CD14-positive monocyte (primary cell): Measurements from ENCODE around the gene MACF1. TPM values are rescaled to one million over a fixed set of nuclear protein-coding genes. Genes with fewer than 3 reads are reported as not detected.

Experiments used
- DNase-seq, 3 donors: peaks; one replicate each; pipeline ENCODE4 v3.0.0-alpha.2; 2011 to 2022
- H2AFZ ChIP-seq: 2 replicates; pipeline ENCODE4 v1.6.0; 2012; ENCODE audit warnings: mild to moderate bottlenecking, low read depth, low read length, inconsistent platforms; ENCODE audit not compliant: insufficient read depth, poor library complexity, severe bottlenecking
- H3K27ac ChIP-seq, 2 donors: 1 replicate in 1 of 2; 2 replicates in 1 of 2; pipeline ENCODE4 v1.5.1; 2012 to 2013; ENCODE audit warnings: low read length in 2 of 2, control low read depth in 1 of 2, inconsistent platforms in 1 of 2, low read depth in 1 of 2, mild to moderate bottlenecking in 1 of 2
- H3K27me3 ChIP-seq, 2 donors: one replicate each; pipeline versions ENCODE4 v1.6.0 to v1.6.1; 2011 to 2013; ENCODE audit warnings: low read length in 2 of 2; ENCODE audit not compliant: control insufficient read depth in 2 of 2, insufficient read depth in 2 of 2
- H3K36me3 ChIP-seq, 2 donors: replicated peaks in 1 of 2; 1 replicate in 1 of 2; 2 replicates in 1 of 2; pipeline versions ENCODE4 v1.5.1 to v1.6.1; 2012 to 2013; ENCODE audit warnings: low read length in 2 of 2, control low read depth in 1 of 2, inconsistent platforms in 1 of 2, mild to moderate bottlenecking in 1 of 2; ENCODE audit not compliant: insufficient read depth in 2 of 2, control insufficient read depth in 1 of 2
- H3K4me1 ChIP-seq, 2 donors: 1 replicate in 1 of 2; 2 replicates in 1 of 2; pipeline versions ENCODE4 v1.5.1 to v1.6.1; 2012 to 2013; ENCODE audit warnings: low read length in 2 of 2, control low read depth in 1 of 2, inconsistent platforms in 1 of 2, mild to moderate bottlenecking in 1 of 2, moderate library complexity in 1 of 2; ENCODE audit not compliant: insufficient read depth in 2 of 2, control insufficient read depth in 1 of 2
- H3K4me2 ChIP-seq: replicated peaks from 2 replicates; pipeline ENCODE3; 2012; ENCODE audit warnings: low read length, moderate library complexity, mild to moderate bottlenecking; ENCODE audit not compliant: poor library complexity, severe bottlenecking; ENCODE audit errors: extremely low read depth
- H3K4me3 ChIP-seq, 3 experiments: fragments of 200-600 bp in 1 of 3; sonication (generic) in 1 of 3; replicated peaks in 1 of 3; 1 replicate in 2 of 3; 2 replicates in 1 of 3; pipeline ENCODE4 v1.5.1; 2011 to 2013; ENCODE audit warnings: low read length in 3 of 3, mild to moderate bottlenecking in 3 of 3, control low read depth in 2 of 3, low read depth in 2 of 3, inconsistent platforms in 1 of 3, moderate library complexity in 1 of 3
- H3K79me2 ChIP-seq: 2 replicates; pipeline ENCODE4 v1.6.0; 2012; ENCODE audit warnings: mild to moderate bottlenecking, control low read depth, inconsistent platforms, low read length, moderate library complexity; ENCODE audit not compliant: insufficient read depth
- H3K9ac ChIP-seq: 2 replicates; pipeline ENCODE4 v1.6.0; 2017; ENCODE audit warnings: low read length, mild to moderate bottlenecking; ENCODE audit not compliant: insufficient read depth, poor library complexity, severe bottlenecking
- H3K9me3 ChIP-seq, 2 donors: replicated peaks in 1 of 2; 1 replicate in 1 of 2; 2 replicates in 1 of 2; pipeline versions ENCODE4 v1.5.1 to v1.6.1; 2012 to 2013; ENCODE audit warnings: low read length in 2 of 2, control low read depth in 1 of 2; ENCODE audit not compliant: control insufficient read depth in 1 of 2, insufficient read depth in 1 of 2
- H4K20me1 ChIP-seq: 2 replicates; pipeline ENCODE4 v1.6.0; 2012; ENCODE audit warnings: mild to moderate bottlenecking, low read length, control low read depth, moderate library complexity; ENCODE audit not compliant: insufficient read depth
- H3K27ac Mint-ChIP-seq, 7 donors: one replicate each; pipeline ENCODE4 v1.8.0; 2020; ENCODE audit warnings: mild to moderate bottlenecking in 7 of 7, mixed read lengths in 7 of 7, moderate library complexity in 6 of 7, inconsistent platforms in 2 of 7
- H3K27me3 Mint-ChIP-seq, 3 donors: one replicate each; pipeline ENCODE4 v1.8.0; 2021 to 2022; ENCODE audit warnings: low read depth in 3 of 3, mild to moderate bottlenecking in 3 of 3, mixed read lengths in 3 of 3, moderate library complexity in 3 of 3, inconsistent platforms in 1 of 3
- H3K36me3 Mint-ChIP-seq, 2 donors: one replicate each; pipeline ENCODE4 v1.8.0; 2020; ENCODE audit warnings: mixed read lengths in 2 of 2, inconsistent platforms in 1 of 2, mild to moderate bottlenecking in 1 of 2
- H3K4me1 Mint-ChIP-seq: one replicate; pipeline ENCODE4 v1.8.0; 2020; ENCODE audit warnings: mild to moderate bottlenecking, mixed read lengths
- H3K4me3 Mint-ChIP-seq, 2 donors: one replicate each; pipeline ENCODE4 v1.8.0; 2020; ENCODE audit warnings: mild to moderate bottlenecking in 2 of 2, mixed read lengths in 2 of 2, moderate library complexity in 1 of 2
- H3K9me3 Mint-ChIP-seq, 7 donors: one replicate each; pipeline ENCODE4 v1.8.0; 2020 to 2022; ENCODE audit warnings: mixed read lengths in 7 of 7, mild to moderate bottlenecking in 6 of 7, moderate library complexity in 6 of 7, inconsistent platforms in 2 of 7
- WGBS: methylation state at CpG from one replicate; pipeline ENCODE4 v1.1.5; 2013; ENCODE audit warnings: missing lambda C conversion rate; ENCODE audit not compliant: insufficient coverage; 5-methylcytosine and 5-hydroxymethylcytosine counted together
- intact Hi-C, 2 donors: fragments of 100-400 bp; cut with micrococcal nuclease; formaldehyde crosslinking; loops; one replicate each; pipeline versions ENCODE4 v1.15.0 to v1.15.1; 2023
- polyA plus RNA-seq, 3 donors: library from polyadenylated mRNA; depleted of rRNA in 1 of 3; unstranded in 2 of 3; stranded (reverse) in 1 of 3; fragments of 300-500 nt in 2 of 3; fragments of >200 nt in 1 of 3; fragmentation: Illumina TruSeq in 2 of 3; gene quantifications; 1 replicate in 2 of 3; 2 replicates in 1 of 3; pipeline ENCODE4 v1.2.3, GENCODE V29; 2012 to 2021
- TF ChIP-seq, protein P1 (sequence below): fragments of 200-600 bp; IDR thresholded peaks from one replicate; pipeline ENCODE4 v1.8.0; 2022; ENCODE audit warnings: antibody characterized with exemption, mild to moderate bottlenecking

The MACF1 gene
- polyA plus RNA-seq, 3 donors = 3.4 to 36.8 (median 4.5) TPM

DNA sequence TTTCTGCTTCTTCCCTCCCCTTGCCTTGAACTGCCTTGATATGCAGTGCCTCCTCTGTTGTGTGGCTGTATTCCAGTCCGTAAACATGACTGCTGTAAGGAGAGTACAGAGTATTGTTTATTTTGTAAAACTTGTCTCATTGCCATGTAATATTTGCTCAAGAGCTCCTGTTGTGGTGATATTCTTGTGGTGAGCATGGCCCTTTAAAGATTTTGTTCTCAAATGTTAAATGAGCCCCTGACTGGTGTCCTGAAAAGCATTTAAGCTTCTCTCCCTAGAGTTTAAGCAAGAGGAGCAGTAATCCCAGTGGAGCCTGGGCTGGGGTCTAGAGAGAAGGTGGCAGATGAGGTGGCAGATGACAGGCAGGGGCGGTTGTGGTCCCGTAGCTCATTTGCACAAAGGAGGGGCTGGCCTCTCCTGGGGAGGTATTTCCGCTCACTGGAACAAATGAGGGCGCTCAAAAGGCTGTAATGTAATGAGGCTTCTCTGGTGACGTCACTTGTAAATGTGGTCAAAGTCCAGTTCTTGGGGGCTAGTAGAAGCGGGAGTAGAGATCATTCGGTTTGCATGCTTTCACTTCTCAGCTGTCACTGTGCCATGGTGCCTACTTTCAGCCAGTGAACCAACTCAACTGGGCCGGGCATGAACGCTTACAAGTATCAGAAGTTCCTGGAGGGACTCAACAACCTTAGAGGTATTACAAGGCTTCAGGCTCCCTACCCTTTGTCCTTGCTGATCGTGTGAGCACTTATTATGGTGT, 46.0 kb upstream of the MACF1 start:
- Mint-ChIP-seq H3K36me3 (no peaks in the 10 kb centered on the region), H3K9me3 (no peaks in the 10 kb centered on the region), H3K27ac (no peak overlapping the region), H3K27me3 (peaks cover 2 to 5% (median 3%) of the 10 kb centered on the region in 3 donors), H3K4me3 (no peak overlapping the region), H3K4me1 (peaks cover 6% of the 10 kb centered on the region)
- H3K4me2 ChIP-seq = no peak overlapping the region
- H3K36me3 ChIP-seq = no peaks in the 10 kb centered on the region
- peaks cover 28% of the 10 kb centered on the region for H4K20me1 ChIP-seq
- H3K27ac ChIP-seq = no peak overlapping the region
- no peak overlapping the region for H3K9ac ChIP-seq
- no peak overlapping the region for H3K4me3 ChIP-seq
- no peak for DNase-seq
- H2AFZ ChIP-seq = no peak overlapping the region
- TF ChIP-seq, protein P1, sequence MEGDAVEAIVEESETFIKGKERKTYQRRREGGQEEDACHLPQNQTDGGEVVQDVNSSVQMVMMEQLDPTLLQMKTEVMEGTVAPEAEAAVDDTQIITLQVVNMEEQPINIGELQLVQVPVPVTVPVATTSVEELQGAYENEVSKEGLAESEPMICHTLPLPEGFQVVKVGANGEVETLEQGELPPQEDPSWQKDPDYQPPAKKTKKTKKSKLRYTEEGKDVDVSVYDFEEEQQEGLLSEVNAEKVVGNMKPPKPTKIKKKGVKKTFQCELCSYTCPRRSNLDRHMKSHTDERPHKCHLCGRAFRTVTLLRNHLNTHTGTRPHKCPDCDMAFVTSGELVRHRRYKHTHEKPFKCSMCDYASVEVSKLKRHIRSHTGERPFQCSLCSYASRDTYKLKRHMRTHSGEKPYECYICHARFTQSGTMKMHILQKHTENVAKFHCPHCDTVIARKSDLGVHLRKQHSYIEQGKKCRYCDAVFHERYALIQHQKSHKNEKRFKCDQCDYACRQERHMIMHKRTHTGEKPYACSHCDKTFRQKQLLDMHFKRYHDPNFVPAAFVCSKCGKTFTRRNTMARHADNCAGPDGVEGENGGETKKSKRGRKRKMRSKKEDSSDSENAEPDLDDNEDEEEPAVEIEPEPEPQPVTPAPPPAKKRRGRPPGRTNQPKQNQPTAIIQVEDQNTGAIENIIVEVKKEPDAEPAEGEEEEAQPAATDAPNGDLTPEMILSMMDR = no peak
- 87% methylated on average over 10 of the region's 11 CpGs for WGBS
- H3K9me3 ChIP-seq = no peaks in the 10 kb centered on the region
- H3K79me2 ChIP-seq = no peaks in the 10 kb centered on the region
- H3K27me3 ChIP-seq = no peaks in the 10 kb centered on the region
- intact Hi-C loops = no loop called here
- H3K4me1 ChIP-seq = no peaks in the 10 kb centered on the region

DNA sequence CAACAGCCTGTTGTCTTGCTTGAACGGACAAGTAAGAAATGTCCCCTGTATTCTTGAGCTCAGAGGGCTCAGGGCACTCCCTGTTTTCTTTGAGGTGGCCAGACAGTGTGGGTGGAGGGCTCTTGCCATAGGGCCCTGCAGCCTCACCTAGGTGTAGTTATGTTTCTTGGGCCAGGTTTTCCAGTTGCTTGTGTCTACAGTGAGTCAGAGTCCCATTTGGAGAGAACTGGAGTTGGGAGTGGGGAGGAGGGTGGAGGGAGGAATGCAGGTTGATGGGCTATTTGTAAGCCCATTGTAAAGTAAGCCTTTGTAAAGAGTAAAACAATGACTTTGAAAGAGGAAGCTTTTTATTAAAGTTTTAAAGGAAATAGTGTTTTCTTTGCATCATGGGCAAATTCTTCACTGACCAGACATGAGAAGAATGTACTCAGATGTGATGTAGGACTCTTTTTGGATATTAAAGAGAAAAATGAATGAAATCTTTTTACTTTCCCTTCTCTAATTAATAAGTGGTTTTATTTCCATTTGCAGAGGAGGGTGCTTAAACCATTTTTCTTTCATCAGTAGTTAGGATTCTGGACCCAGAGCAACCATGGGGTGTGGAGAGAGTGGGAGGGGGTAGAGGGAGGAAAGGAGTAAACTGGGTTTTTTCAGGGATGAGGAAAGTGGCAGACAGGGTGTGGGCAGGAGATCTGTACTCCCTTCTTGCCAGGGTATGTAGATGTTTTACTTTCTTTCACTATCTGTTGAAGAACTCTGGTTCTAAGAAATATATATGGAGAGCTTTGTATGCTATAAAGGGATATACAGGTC, 45.1 kb upstream of the MACF1 start:
- Mint-ChIP-seq H3K4me3 (no peak overlapping the region), H3K27ac (no peak overlapping the region), H3K27me3 (peaks cover 2 to 5% (median 3%) of the 10 kb centered on the region in 3 donors), H3K4me1 (peaks cover 6% of the 10 kb centered on the region), H3K9me3 (no peaks in the 10 kb centered on the region), H3K36me3 (no peaks in the 10 kb centered on the region)
- no peaks in the 10 kb centered on the region for H3K36me3 ChIP-seq
- no peak overlapping the region for H2AFZ ChIP-seq
- no peaks in the 10 kb centered on the region for H3K4me1 ChIP-seq
- TF ChIP-seq, protein P1 = no peak
- no peak overlapping the region for H3K9ac ChIP-seq
- H3K27me3 ChIP-seq = no peaks in the 10 kb centered on the region
- H3K4me2 ChIP-seq = no peak overlapping the region
- H3K4me3 ChIP-seq = no peak overlapping the region
- intact Hi-C loops = no loop called here
- no peak overlapping the region for H3K27ac ChIP-seq
- H4K20me1 ChIP-seq = peaks cover 28% of the 10 kb centered on the region
- no peaks in the 10 kb centered on the region for H3K79me2 ChIP-seq
- no peaks in the 10 kb centered on the region for H3K9me3 ChIP-seq
- no peak for DNase-seq
- 100% methylated on average over 1 of the region's 1 CpG for WGBS
